GM12865 (cell line): ENCODE data around the gene CEP350.

Experiments
- DNase-seq: peaks from one replicate; pipeline ENCODE4 v3.0.0; 2010; ENCODE audit warnings: low read depth
- H3K4me3 ChIP-seq: 2 replicates; pipeline ENCODE4 v1.5.1; 2011; ENCODE audit warnings: mild to moderate bottlenecking, low read depth, low read length, control low read depth
- TF ChIP-seq, protein P1 (sequence below): IDR thresholded peaks from 2 replicates; pipeline ENCODE4 v1.5.1; 2011; ENCODE audit warnings: low read length, control low read depth, low read depth, inconsistent platforms; ENCODE audit not compliant: insufficient read depth; ENCODE audit errors: missing control alignments

Gene CEP350

GRCh38 chr1:180041582-180041981, 87.0 kb downstream of the CEP350 start:
- no peak overlapping the region for H3K4me3 ChIP-seq
- TF ChIP-seq, protein P1, sequence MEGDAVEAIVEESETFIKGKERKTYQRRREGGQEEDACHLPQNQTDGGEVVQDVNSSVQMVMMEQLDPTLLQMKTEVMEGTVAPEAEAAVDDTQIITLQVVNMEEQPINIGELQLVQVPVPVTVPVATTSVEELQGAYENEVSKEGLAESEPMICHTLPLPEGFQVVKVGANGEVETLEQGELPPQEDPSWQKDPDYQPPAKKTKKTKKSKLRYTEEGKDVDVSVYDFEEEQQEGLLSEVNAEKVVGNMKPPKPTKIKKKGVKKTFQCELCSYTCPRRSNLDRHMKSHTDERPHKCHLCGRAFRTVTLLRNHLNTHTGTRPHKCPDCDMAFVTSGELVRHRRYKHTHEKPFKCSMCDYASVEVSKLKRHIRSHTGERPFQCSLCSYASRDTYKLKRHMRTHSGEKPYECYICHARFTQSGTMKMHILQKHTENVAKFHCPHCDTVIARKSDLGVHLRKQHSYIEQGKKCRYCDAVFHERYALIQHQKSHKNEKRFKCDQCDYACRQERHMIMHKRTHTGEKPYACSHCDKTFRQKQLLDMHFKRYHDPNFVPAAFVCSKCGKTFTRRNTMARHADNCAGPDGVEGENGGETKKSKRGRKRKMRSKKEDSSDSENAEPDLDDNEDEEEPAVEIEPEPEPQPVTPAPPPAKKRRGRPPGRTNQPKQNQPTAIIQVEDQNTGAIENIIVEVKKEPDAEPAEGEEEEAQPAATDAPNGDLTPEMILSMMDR, result no peak
- DNase-seq, result no peak

DNA sequence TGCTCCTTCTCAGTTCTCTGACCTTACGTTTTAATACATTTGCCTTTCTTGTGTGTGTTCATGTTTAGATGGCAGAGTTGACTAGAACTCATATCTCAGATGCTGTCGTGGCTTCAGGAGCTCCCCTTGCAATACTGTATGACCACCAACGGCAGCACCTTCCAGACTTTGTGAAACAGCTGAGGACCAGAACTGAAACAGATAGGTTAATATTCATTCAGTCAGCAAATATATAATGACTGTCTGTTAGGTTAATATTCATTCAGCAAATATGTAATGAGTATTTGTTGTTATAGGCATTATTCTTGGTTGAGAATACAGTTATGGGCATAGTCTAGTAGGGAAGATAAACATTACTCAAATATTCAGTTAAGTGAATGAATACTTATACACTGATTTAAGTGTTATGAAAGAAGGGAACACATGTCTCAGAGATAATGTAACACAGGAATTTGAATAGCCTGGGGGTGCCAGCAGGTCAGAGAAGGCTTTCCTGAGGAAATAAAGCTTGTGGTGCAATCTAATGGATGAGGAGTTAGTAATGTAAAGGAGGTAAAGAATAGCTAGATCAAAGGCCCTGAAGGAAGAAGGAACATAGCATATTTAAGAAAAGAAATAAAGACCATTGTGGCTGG, 88.5 kb downstream of the CEP350 start:
- TF ChIP-seq, protein P1, result no peak
- H3K4me3 ChIP-seq, result no peak overlapping the region
- DNase-seq, result no peak

DNA sequence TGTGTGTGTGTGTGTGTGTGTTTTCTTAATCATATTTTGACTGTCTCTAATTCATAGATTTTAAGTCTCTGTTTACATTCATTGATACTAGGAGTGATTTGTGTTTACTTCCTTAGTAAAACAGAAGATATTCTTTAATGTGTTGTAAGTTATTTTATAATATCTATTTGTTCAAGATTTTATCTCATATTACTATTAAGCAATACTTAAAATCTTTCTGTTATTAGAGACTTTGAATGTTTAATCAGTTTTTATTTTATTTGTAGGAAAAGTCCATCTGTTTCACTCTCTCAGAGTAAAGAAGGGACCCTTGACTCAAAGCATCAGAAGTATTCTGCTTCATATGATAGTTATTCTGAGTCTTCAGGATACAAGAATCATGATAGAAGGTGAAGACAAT, 89.2 kb downstream of the CEP350 start:
- no peak for DNase-seq
- H3K4me3 ChIP-seq, result no peak overlapping the region
- TF ChIP-seq, protein P1, result no peak

- TF ChIP-seq, protein P1, result no peak
- H3K4me3 ChIP-seq, result no peak overlapping the region
- DNase-seq, result no peak
Observed at GRCh38 chr1:180046674-180047073, 92.1 kb downstream of the CEP350 start.

- no peak for DNase-seq
- TF ChIP-seq, protein P1, result no peak
- no peak overlapping the region for H3K4me3 ChIP-seq
Observed at GRCh38 chr1:180053594-180054567, 99.3 kb downstream of the CEP350 start.

GRCh38 chr1:180057883-180058396, 103.3 kb downstream of the CEP350 start:
- no peak overlapping the region for H3K4me3 ChIP-seq
- DNase-seq, result no peak
- TF ChIP-seq, protein P1, result no peak
